ENCODE results near the gene PRRT4. TPM values are rescaled to one million over a fixed set of nuclear protein-coding genes. Genes with fewer than 3 reads are reported as not detected.

PRRT4 gene
- total and polyA plus RNA-seq, 9 of the 15 experiments (the other 6 are each of a cell fraction or from before 2014, with no cell fraction given) = not detected

DNA sequence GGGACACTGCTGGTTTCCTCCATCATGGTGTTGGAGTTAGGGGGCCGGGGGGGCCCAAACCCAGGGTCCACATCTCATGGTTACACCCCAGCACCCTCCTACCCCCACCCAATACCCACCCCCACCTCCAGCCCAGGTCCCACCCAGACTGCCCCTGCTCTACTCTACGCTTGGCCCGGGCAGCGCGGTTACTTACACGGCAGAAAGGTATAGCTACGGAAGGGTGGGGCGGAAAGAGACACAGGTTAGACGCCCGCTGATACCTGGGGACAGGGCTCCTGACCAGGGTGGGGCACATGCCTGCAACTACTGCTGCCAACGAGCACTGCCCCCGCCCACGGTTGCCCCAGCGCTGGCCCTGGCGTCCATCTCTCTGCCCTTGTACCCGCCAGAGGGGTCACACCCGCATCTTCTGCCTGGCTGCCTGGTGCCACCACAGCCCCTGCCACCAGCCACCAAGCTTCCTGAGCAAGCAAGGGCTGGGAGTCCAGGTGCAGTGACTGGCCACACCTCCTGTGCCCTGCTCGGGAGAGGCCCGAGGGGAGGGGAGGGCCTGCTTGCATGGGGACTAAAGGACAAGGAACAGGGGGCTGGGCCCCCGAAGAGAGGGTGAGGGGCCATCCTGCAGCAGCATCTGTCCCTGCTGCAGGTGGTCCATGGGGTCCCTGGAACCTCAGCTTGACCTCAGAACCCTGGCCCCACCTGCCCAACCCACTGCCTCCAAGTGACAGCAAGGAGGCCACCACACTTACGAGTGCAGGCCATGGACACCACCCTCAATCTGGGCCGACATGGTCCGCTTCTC is 32.2 kb upstream of the PRRT4 start:
- ATAC-seq (no peak), DNase-seq (ENCODE audit: extremely low read depth in 1 of 4, low spot score in 3 of 4) (peak in 2 of 4 experiments; percentile 41 to 45), FAIRE-seq (no peak)
- peaks cover 0 to 23% of the 10 kb centered on the region in 2 experiments; a peak in 3 of 5 replicates for H3K4me1 ChIP-seq (replicated peaks in 1 of 2; ENCODE audit: control insufficient read depth in 2 of 2, insufficient read depth in 2 of 2, low read length in 2 of 2)
- peaks cover 64% of the 10 kb centered on the region for H3K36me3 ChIP-seq (ENCODE audit: control insufficient read depth, insufficient read depth, low read length)
- no peak overlapping the region for H2AFZ ChIP-seq (ENCODE audit: low read depth, low read length)
- TF ChIP-seq POLR2G (IDR thresholded peaks at IDR 0.05; ENCODE audit: low read depth, low read length) (peak; percentile 71), POLR2AphosphoS5 (IDR thresholded peaks at IDR 0.05; ENCODE audit: control insufficient read depth, insufficient read depth, low read depth, low read length) (no peak), RBFOX2 (IDR thresholded peaks at IDR 0.05; ENCODE audit: low read depth, low read length) (peak; percentile 54), SIRT6 (IDR thresholded peaks at IDR 0.05; ENCODE audit: low read depth, low read length) (no peak), RBM22 (IDR thresholded peaks at IDR 0.05; ENCODE audit: low read depth, low read length, poor library complexity, severe bottlenecking) (peak; percentile 59)
- TF ChIP-seq, protein P1, sequence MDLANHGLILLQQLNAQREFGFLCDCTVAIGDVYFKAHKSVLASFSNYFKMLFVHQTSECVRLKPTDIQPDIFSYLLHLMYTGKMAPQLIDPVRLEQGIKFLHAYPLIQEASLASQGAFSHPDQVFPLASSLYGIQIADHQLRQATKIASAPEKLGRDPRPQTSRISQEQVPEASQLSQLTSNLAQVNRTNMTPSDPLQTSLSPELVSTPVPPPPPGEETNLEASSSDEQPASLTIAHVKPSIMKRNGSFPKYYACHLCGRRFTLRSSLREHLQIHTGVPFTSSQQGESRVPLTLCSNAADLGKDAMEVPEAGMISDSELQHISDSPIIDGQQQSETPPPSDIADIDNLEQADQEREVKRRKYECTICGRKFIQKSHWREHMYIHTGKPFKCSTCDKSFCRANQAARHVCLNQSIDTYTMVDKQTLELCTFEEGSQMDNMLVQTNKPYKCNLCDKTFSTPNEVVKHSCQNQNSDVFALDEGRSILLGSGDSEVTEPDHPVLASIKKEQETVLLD (IDR thresholded peaks at IDR 0.05) = no peak
- TF ChIP-seq, protein P2, sequence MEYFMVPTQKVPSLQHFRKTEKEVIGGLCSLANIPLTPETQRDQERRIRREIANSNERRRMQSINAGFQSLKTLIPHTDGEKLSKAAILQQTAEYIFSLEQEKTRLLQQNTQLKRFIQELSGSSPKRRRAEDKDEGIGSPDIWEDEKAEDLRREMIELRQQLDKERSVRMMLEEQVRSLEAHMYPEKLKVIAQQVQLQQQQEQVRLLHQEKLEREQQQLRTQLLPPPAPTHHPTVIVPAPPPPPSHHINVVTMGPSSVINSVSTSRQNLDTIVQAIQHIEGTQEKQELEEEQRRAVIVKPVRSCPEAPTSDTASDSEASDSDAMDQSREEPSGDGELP (CRISPR knock-in tag; IDR thresholded peaks at IDR 0.05; ENCODE audit: borderline replicate concordance) = no peak
- H3K27ac ChIP-seq (ENCODE audit: extremely low read depth, low read depth, low read length) = no peak overlapping the region
- no peak overlapping the region for H3K4me3 ChIP-seq
- no peaks in the 10 kb centered on the region for H3K9me3 ChIP-seq (replicated peaks; ENCODE audit: control insufficient read depth, insufficient read depth, low read depth, low read length)
- POLR2A ChIA-PET = interaction anchor here (0.8 to 1.7 kb wide), 3 partner anchors 13 to 33 kb away, joined by 3 to 9 read pairs (median 4); no protein-coding TSS in a partner anchor
- no peaks in the 10 kb centered on the region for H3K9me1 ChIP-seq (ENCODE audit: control insufficient read depth, insufficient read depth, low read length)
- 91% methylated on average over 23 of the region's 23 CpGs for WGBS (ENCODE audit: insufficient coverage, low coverage, missing lambda C conversion rate)
- H3K27me3 ChIP-seq (ENCODE audit: control insufficient read depth in 2 of 2, insufficient read depth in 2 of 2, low read length in 2 of 2) = no peaks in the 10 kb centered on the region
- H3K4me2 ChIP-seq (ENCODE audit: insufficient read depth, low read length) = no peak overlapping the region
- peaks cover 16% of the 10 kb centered on the region; the same call in 1 of the 2 replicates for H4K20me1 ChIP-seq (replicated peaks; ENCODE audit: control insufficient read depth, insufficient read depth, low read length)
- intact Hi-C loops (cut with micrococcal nuclease) (no loop called here), in situ Hi-C loops (cut with MboI) (no loop called here)
- H3K9ac ChIP-seq (ENCODE audit: insufficient read depth in 1 of 2, low read depth in 2 of 2, low read length in 2 of 2) = no peak overlapping the region
- CTCF ChIA-PET (ENCODE audit: low intra/inter-chr PET ratio) = interaction anchor here (8.2 kb wide), 1 partner anchor 32 kb away, joined by 134 read pairs; no protein-coding TSS in a partner anchor
- H3K79me2 ChIP-seq (ENCODE audit: control insufficient read depth, insufficient read depth, low read length) = no peaks in the 10 kb centered on the region
- BruUV-seq (replicated peaks) = no TSS peak

Data from K562 (cell line).